ENCODE measurements around the gene GLYR1.

- TF ChIP-seq, protein P1, sequence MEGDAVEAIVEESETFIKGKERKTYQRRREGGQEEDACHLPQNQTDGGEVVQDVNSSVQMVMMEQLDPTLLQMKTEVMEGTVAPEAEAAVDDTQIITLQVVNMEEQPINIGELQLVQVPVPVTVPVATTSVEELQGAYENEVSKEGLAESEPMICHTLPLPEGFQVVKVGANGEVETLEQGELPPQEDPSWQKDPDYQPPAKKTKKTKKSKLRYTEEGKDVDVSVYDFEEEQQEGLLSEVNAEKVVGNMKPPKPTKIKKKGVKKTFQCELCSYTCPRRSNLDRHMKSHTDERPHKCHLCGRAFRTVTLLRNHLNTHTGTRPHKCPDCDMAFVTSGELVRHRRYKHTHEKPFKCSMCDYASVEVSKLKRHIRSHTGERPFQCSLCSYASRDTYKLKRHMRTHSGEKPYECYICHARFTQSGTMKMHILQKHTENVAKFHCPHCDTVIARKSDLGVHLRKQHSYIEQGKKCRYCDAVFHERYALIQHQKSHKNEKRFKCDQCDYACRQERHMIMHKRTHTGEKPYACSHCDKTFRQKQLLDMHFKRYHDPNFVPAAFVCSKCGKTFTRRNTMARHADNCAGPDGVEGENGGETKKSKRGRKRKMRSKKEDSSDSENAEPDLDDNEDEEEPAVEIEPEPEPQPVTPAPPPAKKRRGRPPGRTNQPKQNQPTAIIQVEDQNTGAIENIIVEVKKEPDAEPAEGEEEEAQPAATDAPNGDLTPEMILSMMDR (conservative IDR thresholded peaks at IDR 0.05), result no peak
- no peak for TF ChIP-seq EZH2 (IDR thresholded peaks at IDR 0.05; ENCODE audit: low read depth)
Measured at GRCh38 chr16:4892361-4893102, 45.4 kb upstream of the GLYR1 start.
